C4-2B (cell line): ENCODE measurements around the gene FAM98B.

ENCODE experiments used
- CTCF ChIP-seq: fragments of 450-650 bp; conservative IDR thresholded peaks from 2 replicates; pipeline ENCODE4 v1.5.1; 2017; ENCODE audit warnings: mild to moderate bottlenecking
- ZFX ChIP-seq: fragments of 450-650 bp; IDR thresholded peaks from 2 replicates; pipeline ENCODE4 v1.6.1; 2017

- TF ChIP-seq CTCF (peak; percentile 97), ZFX (no peak)
Measured at GRCh38 chr15:38440353-38441129, 13.4 kb upstream of the FAM98B start.
